ENCODE data around the gene MYO10. TPM values are rescaled to one million over a fixed set of nuclear protein-coding genes. Genes with fewer than 3 reads are reported as not detected.

The MYO10 gene
- total and polyA plus RNA-seq, 2 experiments from 2014 or later, result 119 to 276 TPM

- no peak overlapping the region for H3K4me2 ChIP-seq
- no peak overlapping the region for H3K27ac ChIP-seq (ENCODE audit: low read depth)
- H3K9me3 Mint-ChIP-seq, result no peaks in the 10 kb centered on the region
- no peaks in the 10 kb centered on the region for H3K9me2 ChIP-seq (ENCODE audit: insufficient read depth)
- DNase-seq (ENCODE audit: low spot score), result no peak
- H3K4me1 ChIP-seq (ENCODE audit: insufficient read depth), result no peaks in the 10 kb centered on the region
- peaks cover 8% of the 10 kb centered on the region; the same call in 1 of the 3 replicates for H3K36me3 Mint-ChIP-seq (ENCODE audit: low read depth)
- H3K27me3 ChIP-seq (ENCODE audit: insufficient read depth), result no peaks in the 10 kb centered on the region
- peaks cover 16% of the 10 kb centered on the region for H3K4me1 Mint-ChIP-seq
- H3K79me2 ChIP-seq (replicated peaks; ENCODE audit: insufficient read depth), result peaks cover 94% of the 10 kb centered on the region
- H4K20me1 ChIP-seq (replicated peaks; ENCODE audit: insufficient read depth), result peaks cover 8% of the 10 kb centered on the region
- no peak overlapping the region; the same call in 1 of the 2 replicates for H3K27ac Mint-ChIP-seq
- H3K4me3 Mint-ChIP-seq, result no peak overlapping the region
- ATAC-seq, result no peak
- no peaks in the 10 kb centered on the region for H3K36me3 ChIP-seq (ENCODE audit: insufficient read depth)
- peaks cover 1% of the 10 kb centered on the region for H3K27me3 Mint-ChIP-seq (ENCODE audit: insufficient read depth, low read depth, poor library complexity)
- H3K4me3 ChIP-seq, result no peak overlapping the region
- TF ChIP-seq STAT1 (IDR thresholded peaks at IDR 0.05; ENCODE audit: unreplicated experiment), result no peak
- TF ChIP-seq ZNF114 (CRISPR knock-in tag; IDR thresholded peaks at IDR 0.05), result no peak
- no peak for TF ChIP-seq EZH2phosphoT487 (IDR thresholded peaks at IDR 0.05; ENCODE audit: unreplicated experiment)
- TF ChIP-seq, protein P1, sequence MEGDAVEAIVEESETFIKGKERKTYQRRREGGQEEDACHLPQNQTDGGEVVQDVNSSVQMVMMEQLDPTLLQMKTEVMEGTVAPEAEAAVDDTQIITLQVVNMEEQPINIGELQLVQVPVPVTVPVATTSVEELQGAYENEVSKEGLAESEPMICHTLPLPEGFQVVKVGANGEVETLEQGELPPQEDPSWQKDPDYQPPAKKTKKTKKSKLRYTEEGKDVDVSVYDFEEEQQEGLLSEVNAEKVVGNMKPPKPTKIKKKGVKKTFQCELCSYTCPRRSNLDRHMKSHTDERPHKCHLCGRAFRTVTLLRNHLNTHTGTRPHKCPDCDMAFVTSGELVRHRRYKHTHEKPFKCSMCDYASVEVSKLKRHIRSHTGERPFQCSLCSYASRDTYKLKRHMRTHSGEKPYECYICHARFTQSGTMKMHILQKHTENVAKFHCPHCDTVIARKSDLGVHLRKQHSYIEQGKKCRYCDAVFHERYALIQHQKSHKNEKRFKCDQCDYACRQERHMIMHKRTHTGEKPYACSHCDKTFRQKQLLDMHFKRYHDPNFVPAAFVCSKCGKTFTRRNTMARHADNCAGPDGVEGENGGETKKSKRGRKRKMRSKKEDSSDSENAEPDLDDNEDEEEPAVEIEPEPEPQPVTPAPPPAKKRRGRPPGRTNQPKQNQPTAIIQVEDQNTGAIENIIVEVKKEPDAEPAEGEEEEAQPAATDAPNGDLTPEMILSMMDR (conservative IDR thresholded peaks at IDR 0.05; ENCODE audit: low read depth in 2 of 2), result no peak
- no peak for TF ChIP-seq ZNF331 (CRISPR knock-in tag; IDR thresholded peaks at IDR 0.05; ENCODE audit: low read depth)
- no peak for TF ChIP-seq JUNB (IDR thresholded peaks at IDR 0.05; ENCODE audit: unreplicated experiment)
- no peak for TF ChIP-seq EZH2 (IDR thresholded peaks at IDR 0.05; ENCODE audit: low read depth, unreplicated experiment)
- no peak for TF ChIP-seq NANOG (IDR thresholded peaks at IDR 0.05; ENCODE audit: borderline replicate concordance)
- TF ChIP-seq, protein P2, sequence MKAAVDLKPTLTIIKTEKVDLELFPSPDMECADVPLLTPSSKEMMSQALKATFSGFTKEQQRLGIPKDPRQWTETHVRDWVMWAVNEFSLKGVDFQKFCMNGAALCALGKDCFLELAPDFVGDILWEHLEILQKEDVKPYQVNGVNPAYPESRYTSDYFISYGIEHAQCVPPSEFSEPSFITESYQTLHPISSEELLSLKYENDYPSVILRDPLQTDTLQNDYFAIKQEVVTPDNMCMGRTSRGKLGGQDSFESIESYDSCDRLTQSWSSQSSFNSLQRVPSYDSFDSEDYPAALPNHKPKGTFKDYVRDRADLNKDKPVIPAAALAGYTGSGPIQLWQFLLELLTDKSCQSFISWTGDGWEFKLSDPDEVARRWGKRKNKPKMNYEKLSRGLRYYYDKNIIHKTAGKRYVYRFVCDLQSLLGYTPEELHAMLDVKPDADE (IDR thresholded peaks at IDR 0.05), result no peak
- no peak for TF ChIP-seq POLR2AphosphoS5 (IDR thresholded peaks at IDR 0.05; ENCODE audit: low read depth)
- no peak for TF ChIP-seq CREB1 (CRISPR knock-in tag; IDR thresholded peaks at IDR 0.05; ENCODE audit: low read depth)
- TF ChIP-seq, protein P3, sequence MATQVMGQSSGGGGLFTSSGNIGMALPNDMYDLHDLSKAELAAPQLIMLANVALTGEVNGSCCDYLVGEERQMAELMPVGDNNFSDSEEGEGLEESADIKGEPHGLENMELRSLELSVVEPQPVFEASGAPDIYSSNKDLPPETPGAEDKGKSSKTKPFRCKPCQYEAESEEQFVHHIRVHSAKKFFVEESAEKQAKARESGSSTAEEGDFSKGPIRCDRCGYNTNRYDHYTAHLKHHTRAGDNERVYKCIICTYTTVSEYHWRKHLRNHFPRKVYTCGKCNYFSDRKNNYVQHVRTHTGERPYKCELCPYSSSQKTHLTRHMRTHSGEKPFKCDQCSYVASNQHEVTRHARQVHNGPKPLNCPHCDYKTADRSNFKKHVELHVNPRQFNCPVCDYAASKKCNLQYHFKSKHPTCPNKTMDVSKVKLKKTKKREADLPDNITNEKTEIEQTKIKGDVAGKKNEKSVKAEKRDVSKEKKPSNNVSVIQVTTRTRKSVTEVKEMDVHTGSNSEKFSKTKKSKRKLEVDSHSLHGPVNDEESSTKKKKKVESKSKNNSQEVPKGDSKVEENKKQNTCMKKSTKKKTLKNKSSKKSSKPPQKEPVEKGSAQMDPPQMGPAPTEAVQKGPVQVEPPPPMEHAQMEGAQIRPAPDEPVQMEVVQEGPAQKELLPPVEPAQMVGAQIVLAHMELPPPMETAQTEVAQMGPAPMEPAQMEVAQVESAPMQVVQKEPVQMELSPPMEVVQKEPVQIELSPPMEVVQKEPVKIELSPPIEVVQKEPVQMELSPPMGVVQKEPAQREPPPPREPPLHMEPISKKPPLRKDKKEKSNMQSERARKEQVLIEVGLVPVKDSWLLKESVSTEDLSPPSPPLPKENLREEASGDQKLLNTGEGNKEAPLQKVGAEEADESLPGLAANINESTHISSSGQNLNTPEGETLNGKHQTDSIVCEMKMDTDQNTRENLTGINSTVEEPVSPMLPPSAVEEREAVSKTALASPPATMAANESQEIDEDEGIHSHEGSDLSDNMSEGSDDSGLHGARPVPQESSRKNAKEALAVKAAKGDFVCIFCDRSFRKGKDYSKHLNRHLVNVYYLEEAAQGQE (IDR thresholded peaks at IDR 0.05; ENCODE audit: unreplicated experiment), result no peak
- TF ChIP-seq ZNF462 (CRISPR knock-in tag; IDR thresholded peaks at IDR 0.05), result no peak
- H3F3A ChIP-seq (replicated peaks; ENCODE audit: low read depth), result no peaks in the 10 kb centered on the region
- no peak overlapping the region for H2AFZ ChIP-seq
Measured at GRCh38 chr5:16918891-16919671, 17.0 kb downstream of the MYO10 start.

All from GM23338 (cell line).